PC-3 (cell line): ENCODE results near the gene CRYBB2. TPM values are rescaled to one million over a fixed set of nuclear protein-coding genes. Genes with fewer than 3 reads are reported as not detected.

Experiments
- ATAC-seq: fragments of 200-7000 bp; cut with Tn5 transposase; 2 replicates; pipeline ENCODE4 v1.9.1; 2020; ENCODE audit warnings: mild to moderate bottlenecking, moderate library complexity
- BruUV-seq: library from RNA; stranded (reverse); fragments of 400-500 nt; replicated peaks from 2 replicates; lab custom pipeline; 2021; lab: Mats Ljungman, UMichigan
- CTCF ChIA-PET: fragments of 300-600 bp; sonication (Branson Sonifier 250); formaldehyde crosslinking; loops from one replicate; lab custom pipeline; 2022; ENCODE audit warnings: antibody characterized with exemption; lab: Charles Lee
- POLR2A ChIA-PET: fragments of 300-600 bp; sonication (Branson Sonifier 250); formaldehyde crosslinking; loops from one replicate; lab custom pipeline; 2022; ENCODE audit warnings: antibody characterized with exemption; ENCODE audit not compliant: unreplicated experiment; lab: Charles Lee
- DNase-seq: peaks from one replicate; pipeline ENCODE4 v3.0.0-alpha.2; 2015
- H2AFZ ChIP-seq: fragments of 300-600 bp; sonication (generic); 2 replicates; pipeline ENCODE4 v1.6.0; 2016; ENCODE audit warnings: antibody characterized with exemption, low read length
- H3F3A ChIP-seq: fragments of 300-600 bp; sonication (generic); one replicate; pipeline ENCODE4 v1.6.0; 2017; ENCODE audit warnings: antibody characterized with exemption, low read length, control low read depth, mild to moderate bottlenecking; ENCODE audit not compliant: unreplicated experiment
- H3K27ac ChIP-seq: fragments of 300-600 bp; sonication (generic); 2 replicates; pipeline ENCODE4 v1.5.1; 2016; ENCODE audit warnings: mild to moderate bottlenecking, low read length
- H3K27me3 ChIP-seq: fragments of 300-600 bp; sonication (generic); 2 replicates; pipeline ENCODE4 v1.6.1; 2016; ENCODE audit warnings: low read length, mixed read lengths
- H3K36me3 ChIP-seq: fragments of 300-600 bp; sonication (generic); 2 replicates; pipeline ENCODE4 v1.6.1; 2016; ENCODE audit warnings: low read depth, mixed run types, low read length, mixed read lengths
- H3K4me1 ChIP-seq: fragments of 300-600 bp; sonication (generic); 2 replicates; pipeline ENCODE4 v1.5.1; 2016; ENCODE audit warnings: low read length; ENCODE audit not compliant: insufficient read depth
- H3K4me2 ChIP-seq: fragments of 300-600 bp; sonication (generic); 2 replicates; pipeline ENCODE4 v1.6.0; 2016; ENCODE audit warnings: low read length
- H3K4me3 ChIP-seq: fragments of 300-600 bp; sonication (generic); 2 replicates; pipeline ENCODE4 v1.5.1; 2016; ENCODE audit warnings: mild to moderate bottlenecking, low read length, mixed read lengths
- H3K79me2 ChIP-seq: fragments of 300-600 bp; sonication (generic); 2 replicates; pipeline ENCODE4 v1.6.1; 2017; ENCODE audit warnings: low read length, mixed read lengths
- H3K9ac ChIP-seq: fragments of 300-600 bp; sonication (generic); 2 replicates; pipeline ENCODE4 v1.6.0; 2016; ENCODE audit warnings: mild to moderate bottlenecking, low read length
- H3K9me2 ChIP-seq: fragments of 300-600 bp; sonication (generic); replicated peaks from 2 replicates; pipeline ENCODE4 v1.6.1; 2016; ENCODE audit warnings: mixed run types, low read length, mixed read lengths
- H3K9me3 ChIP-seq: fragments of 300-600 bp; sonication (generic); 2 replicates; pipeline ENCODE4 v1.6.1; 2016; ENCODE audit warnings: low read length, mixed read lengths
- H4K20me1 ChIP-seq: fragments of 300-600 bp; sonication (generic); 2 replicates; pipeline ENCODE4 v1.6.1; 2016; ENCODE audit warnings: low read length, mixed read lengths
- CTCF ChIP-seq: fragments of 300-600 bp; sonication (generic); conservative IDR thresholded peaks from 2 replicates; pipeline ENCODE4 v1.5.1; 2017; ENCODE audit warnings: antibody characterized with exemption, low read depth, mild to moderate bottlenecking, low read length
- EZH2 ChIP-seq: fragments of 300-600 bp; sonication (generic); IDR thresholded peaks from one replicate; pipeline ENCODE4 v1.6.1; 2017; ENCODE audit warnings: antibody characterized with exemption, mild to moderate bottlenecking, low read length; ENCODE audit not compliant: unreplicated experiment
- EZH2phosphoT487 ChIP-seq: fragments of 300-600 bp; sonication (generic); IDR thresholded peaks from 2 replicates; pipeline ENCODE4 v1.6.1; 2018; ENCODE audit warnings: mild to moderate bottlenecking, antibody characterized with exemption, low read length, borderline replicate concordance
- intact Hi-C: fragments of 100-400 bp; cut with micrococcal nuclease; formaldehyde crosslinking; loops from 2 replicates; pipeline ENCODE4 v1.9.0; 2023
- total RNA-seq: library from RNA; depleted of rRNA; stranded (reverse); fragments of >200 nt; gene quantifications from 2 replicates; pipeline ENCODE4 v1.2.3, GENCODE V29; 2014

CRYBB2 gene
- total RNA-seq, 1 experiment from 2014 or later, result not detected

DNA sequence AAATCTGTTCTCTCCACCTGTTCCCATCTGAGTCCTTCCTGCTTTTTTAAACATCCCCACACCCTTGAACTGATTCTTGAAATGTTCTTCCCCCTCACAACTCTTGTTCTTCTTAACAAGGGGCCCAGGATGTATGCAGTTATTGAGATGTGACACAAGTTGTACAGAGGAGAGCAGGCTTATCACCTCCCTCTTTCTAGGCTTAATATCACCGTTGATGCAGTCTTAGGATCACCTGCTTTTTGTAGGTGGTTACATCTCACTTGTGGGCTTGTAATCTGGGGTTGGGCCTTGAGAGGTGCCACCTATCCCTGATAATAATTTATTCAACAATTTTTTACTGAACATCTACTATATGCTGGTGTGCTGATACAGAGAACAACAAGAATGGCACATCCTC, 13.6 kb upstream of the CRYBB2 start:
- no peak overlapping the region for H3K4me3 ChIP-seq
- H3K9me3 ChIP-seq, result no peaks in the 10 kb centered on the region
- H3K4me2 ChIP-seq, result no peak overlapping the region
- BruUV-seq, result no TSS peak
- intact Hi-C loops, result no loop called here
- no peaks in the 10 kb centered on the region for H3F3A ChIP-seq
- no peaks in the 10 kb centered on the region for H3K9me2 ChIP-seq
- no peak for TF ChIP-seq CTCF
- no peak for TF ChIP-seq EZH2
- no peak for TF ChIP-seq EZH2phosphoT487
- no peak overlapping the region for H3K27ac ChIP-seq
- H3K4me1 ChIP-seq, result no peaks in the 10 kb centered on the region
- H3K36me3 ChIP-seq, result no peaks in the 10 kb centered on the region
- H4K20me1 ChIP-seq, result no peaks in the 10 kb centered on the region
- no peak overlapping the region for H2AFZ ChIP-seq
- no peak for ATAC-seq
- no peaks in the 10 kb centered on the region for H3K27me3 ChIP-seq
- no peak for DNase-seq
- ChIA-PET POLR2A (no interaction called here), CTCF (no interaction called here)
- H3K9ac ChIP-seq, result no peak overlapping the region
- no peaks in the 10 kb centered on the region for H3K79me2 ChIP-seq

DNA sequence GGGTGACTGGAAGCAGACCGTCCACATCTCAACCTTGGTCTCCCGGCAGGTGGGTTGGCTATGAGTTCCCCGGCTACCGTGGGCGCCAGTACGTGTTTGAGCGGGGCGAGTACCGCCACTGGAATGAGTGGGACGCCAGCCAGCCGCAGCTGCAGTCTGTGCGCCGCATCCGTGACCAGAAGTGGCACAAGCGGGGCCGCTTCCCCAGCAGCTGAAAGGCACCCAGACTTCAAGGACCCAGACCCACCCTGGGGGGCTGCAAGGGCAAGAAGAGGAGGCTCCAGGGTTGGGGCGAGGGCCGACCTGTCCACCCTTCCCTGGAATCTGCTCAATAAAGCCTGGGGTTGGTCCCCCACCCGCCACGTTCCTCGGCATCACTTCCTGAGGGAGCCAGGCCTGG, 12.4 kb upstream of the CRYBB2 start:
- no TSS peak for BruUV-seq
- CTCF ChIA-PET, result no interaction called here

More for the DNA sequence above, 12.4 kb upstream of the CRYBB2 start:
- POLR2A ChIA-PET, result interaction anchor here (0.5 kb wide), 1 partner anchor 17 kb away, joined by 11 read pairs; no protein-coding TSS in a partner anchor
- H3F3A ChIP-seq, result no peaks in the 10 kb centered on the region
- H3K36me3 ChIP-seq, result no peaks in the 10 kb centered on the region
- DNase-seq (no peak), ATAC-seq (no peak)
- no peak overlapping the region for H3K4me3 ChIP-seq
- H3K4me1 ChIP-seq, result no peaks in the 10 kb centered on the region
- no peaks in the 10 kb centered on the region for H3K27me3 ChIP-seq
- intact Hi-C loops, result no loop called here
- no peaks in the 10 kb centered on the region for H3K9me3 ChIP-seq
- TF ChIP-seq EZH2phosphoT487 (no peak), EZH2 (no peak), CTCF (no peak)
- H3K9me2 ChIP-seq, result no peaks in the 10 kb centered on the region
- H3K9ac ChIP-seq, result no peak overlapping the region
- H3K4me2 ChIP-seq, result no peak overlapping the region
- H2AFZ ChIP-seq, result no peak overlapping the region
- no peaks in the 10 kb centered on the region for H3K79me2 ChIP-seq
- H3K27ac ChIP-seq, result no peak overlapping the region
- no peaks in the 10 kb centered on the region for H4K20me1 ChIP-seq
